ENCODE data around the gene PCDH7. TPM values are rescaled to one million over a fixed set of nuclear protein-coding genes. Genes with fewer than 3 reads are reported as not detected.

Gene PCDH7
- total RNA-seq, 1 donor from 2014 or later, result 8.0 TPM

- intact Hi-C loops (cut with DNase I), result no loop called here
- no peak for ATAC-seq
- no peak for DNase-seq
- H3K27me3 ChIP-seq, result no peaks in the 10 kb centered on the region
- TF ChIP-seq CTCF (IDR thresholded peaks at IDR 0.05), result no peak
- no peaks in the 10 kb centered on the region for H3K36me3 ChIP-seq
- H3K4me1 ChIP-seq, result no peaks in the 10 kb centered on the region
- H3K27ac ChIP-seq, result no peak overlapping the region
- no peaks in the 10 kb centered on the region for H3K9me3 ChIP-seq
- no peak overlapping the region for H3K4me3 ChIP-seq
These were observed 36.4 kb downstream of the PCDH7 start for GRCh38 chr4:30756553-30756952.

- H3K4me3 ChIP-seq, result no peak overlapping the region
- intact Hi-C loops (cut with DNase I), result no loop called here
- H3K9me3 ChIP-seq, result no peaks in the 10 kb centered on the region
- H3K4me1 ChIP-seq, result no peaks in the 10 kb centered on the region
- no peak for TF ChIP-seq CTCF (IDR thresholded peaks at IDR 0.05)
- ATAC-seq, result no peak
- H3K36me3 ChIP-seq, result no peaks in the 10 kb centered on the region
- DNase-seq, result no peak
- no peak overlapping the region for H3K27ac ChIP-seq
- H3K27me3 ChIP-seq, result no peaks in the 10 kb centered on the region
These were observed 37.2 kb downstream of the PCDH7 start for GRCh38 chr4:30757357-30757756.

GRCh38 chr4:30760551-30760950, 40.4 kb downstream of the PCDH7 start:
- TF ChIP-seq CTCF (IDR thresholded peaks at IDR 0.05), result no peak
- ATAC-seq (no peak), DNase-seq (no peak)
- no peaks in the 10 kb centered on the region for H3K36me3 ChIP-seq
- H3K27ac ChIP-seq, result no peak overlapping the region
- no peaks in the 10 kb centered on the region for H3K9me3 ChIP-seq
- H3K27me3 ChIP-seq, result no peaks in the 10 kb centered on the region
- H3K4me1 ChIP-seq, result no peaks in the 10 kb centered on the region
- no peak overlapping the region for H3K4me3 ChIP-seq
- intact Hi-C loops (cut with DNase I), result no loop called here

- no peaks in the 10 kb centered on the region for H3K4me1 ChIP-seq
- no peaks in the 10 kb centered on the region for H3K27me3 ChIP-seq
- H3K36me3 ChIP-seq, result no peaks in the 10 kb centered on the region
- DNase-seq, result no peak
- no peaks in the 10 kb centered on the region for H3K9me3 ChIP-seq
- H3K4me3 ChIP-seq, result no peak overlapping the region
- H3K27ac ChIP-seq, result no peak overlapping the region
- intact Hi-C loops (cut with DNase I), result no loop called here
- ATAC-seq, result no peak
- no peak for TF ChIP-seq CTCF (IDR thresholded peaks at IDR 0.05)
These were observed 43.2 kb downstream of the PCDH7 start for GRCh38 chr4:30763321-30763727.

GRCh38 chr4:30765022-30765421, 44.9 kb downstream of the PCDH7 start:
- Histone ChIP-seq H3K36me3 (no peaks in the 10 kb centered on the region), H3K9me3 (no peaks in the 10 kb centered on the region), H3K27ac (no peak overlapping the region), H3K4me1 (no peaks in the 10 kb centered on the region), H3K27me3 (no peaks in the 10 kb centered on the region), H3K4me3 (no peak overlapping the region)
- no peak for TF ChIP-seq CTCF (IDR thresholded peaks at IDR 0.05)
- ATAC-seq (no peak), DNase-seq (no peak)
- intact Hi-C loops (cut with DNase I), result no loop called here

- Histone ChIP-seq H3K9me3 (no peaks in the 10 kb centered on the region), H3K4me1 (no peaks in the 10 kb centered on the region), H3K27me3 (no peaks in the 10 kb centered on the region), H3K36me3 (no peaks in the 10 kb centered on the region), H3K27ac (no peak overlapping the region), H3K4me3 (no peak overlapping the region)
- DNase-seq, result no peak
- ATAC-seq, result no peak
- TF ChIP-seq CTCF (IDR thresholded peaks at IDR 0.05), result no peak
- intact Hi-C loops (cut with DNase I), result no loop called here
These were observed 47.1 kb downstream of the PCDH7 start for GRCh38 chr4:30767147-30767845.

Data from upper lobe of right lung (tissue), 1 donor.